A673 (cell line): Measurements from ENCODE around the gene MCRS1.

Experiments
- CTCF ChIP-seq: fragments of 300-800, 200-600 bp; sonication (generic); conservative IDR thresholded peaks from 2 replicates; pipeline ENCODE4 v1.5.1; 2017; ENCODE audit warnings: low read depth, mild to moderate bottlenecking, antibody characterized with exemption, low read length, moderate library complexity, mixed read lengths
- EZH2 ChIP-seq: fragments of 200-600 bp; sonication (generic); IDR thresholded peaks from 2 replicates; pipeline ENCODE4 v1.6.1; 2017; ENCODE audit warnings: borderline replicate concordance, low read depth, mild to moderate bottlenecking, mixed read lengths, antibody characterized with exemption, low read length; ENCODE audit not compliant: poor library complexity, severe bottlenecking

GRCh38 chr12:49538510-49539403 lies 29.2 kb downstream of the MCRS1 start, which contains the start of gene KCNH3:
- TF ChIP-seq CTCF (no peak), EZH2 (no peak)
